ENCODE results near the gene HHAT.

The HHAT gene

GRCh38 chr1:210527091-210527490, 198.4 kb downstream of the HHAT start:
- Mint-ChIP-seq H3K27ac (no peak overlapping the region), H3K9me3 (no peaks in the 10 kb centered on the region), H3K4me1 (no peaks in the 10 kb centered on the region), H3K4me3 (no peak overlapping the region), H3K36me3 (no peaks in the 10 kb centered on the region), H3K27me3 (peaks cover 4% of the 10 kb centered on the region)
- CTCF ChIA-PET = interaction anchor here (0.7 to 1.4 kb wide), 2 partner anchors 44 to 607 kb away, joined by 3 read pairs; partner anchors contain the start of gene KCNH1
- no peak for DNase-seq

GRCh38 chr1:210531475-210532222, 202.9 kb downstream of the HHAT start:
- CTCF ChIA-PET = no interaction called here
- no peak overlapping the region for H3K4me3 Mint-ChIP-seq
- no peaks in the 10 kb centered on the region for H3K27me3 Mint-ChIP-seq
- H3K36me3 Mint-ChIP-seq = no peaks in the 10 kb centered on the region
- no peak overlapping the region for H3K27ac Mint-ChIP-seq
- no peak for DNase-seq
- no peaks in the 10 kb centered on the region for H3K4me1 Mint-ChIP-seq
- no peaks in the 10 kb centered on the region for H3K9me3 Mint-ChIP-seq

- Mint-ChIP-seq H3K36me3 (no peaks in the 10 kb centered on the region), H3K27me3 (no peaks in the 10 kb centered on the region), H3K4me3 (no peak overlapping the region), H3K4me1 (no peaks in the 10 kb centered on the region), H3K27ac (no peak overlapping the region), H3K9me3 (no peaks in the 10 kb centered on the region)
- CTCF ChIA-PET = no interaction called here
- no peak for DNase-seq
These were observed 203.5 kb downstream of the HHAT start for GRCh38 chr1:210532223-210532598.

GRCh38 chr1:210535761-210536160, 207.1 kb downstream of the HHAT start:
- CTCF ChIA-PET = no interaction called here
- Mint-ChIP-seq H3K27ac (no peak overlapping the region), H3K36me3 (no peaks in the 10 kb centered on the region), H3K27me3 (no peaks in the 10 kb centered on the region), H3K9me3 (no peaks in the 10 kb centered on the region), H3K4me3 (no peak overlapping the region), H3K4me1 (no peaks in the 10 kb centered on the region)
- no peak for DNase-seq

GRCh38 chr1:210536254-210536961, 207.7 kb downstream of the HHAT start:
- no peak for DNase-seq
- Mint-ChIP-seq H3K4me1 (no peaks in the 10 kb centered on the region), H3K4me3 (no peak overlapping the region), H3K9me3 (no peaks in the 10 kb centered on the region), H3K36me3 (no peaks in the 10 kb centered on the region), H3K27me3 (no peaks in the 10 kb centered on the region), H3K27ac (no peak overlapping the region)
- CTCF ChIA-PET = no interaction called here

- Mint-ChIP-seq H3K27ac (no peak overlapping the region), H3K9me3 (peaks cover 1% of the 10 kb centered on the region), H3K36me3 (no peaks in the 10 kb centered on the region), H3K4me1 (peaks cover 2% of the 10 kb centered on the region), H3K4me3 (no peak overlapping the region), H3K27me3 (no peaks in the 10 kb centered on the region)
- no peak for DNase-seq
- CTCF ChIA-PET = interaction anchor here (0.7 kb wide), 1 partner anchor 124 kb away, joined by 3 read pairs; no protein-coding TSS in a partner anchor
These were observed 211.6 kb downstream of the HHAT start for GRCh38 chr1:210540288-210540687.

- no peaks in the 10 kb centered on the region for H3K36me3 Mint-ChIP-seq
- no peaks in the 10 kb centered on the region for H3K27me3 Mint-ChIP-seq
- H3K4me1 Mint-ChIP-seq = peaks cover 2% of the 10 kb centered on the region
- H3K4me3 Mint-ChIP-seq = no peak overlapping the region
- H3K9me3 Mint-ChIP-seq = peaks cover 4% of the 10 kb centered on the region
- no peak for DNase-seq
- CTCF ChIA-PET = no interaction called here
- H3K27ac Mint-ChIP-seq = no peak overlapping the region
These were observed 213.1 kb downstream of the HHAT start for GRCh38 chr1:210541680-210542358.

- Mint-ChIP-seq H3K4me3 (no peak overlapping the region), H3K27me3 (no peaks in the 10 kb centered on the region), H3K36me3 (no peaks in the 10 kb centered on the region), H3K9me3 (no peaks in the 10 kb centered on the region), H3K4me1 (no peaks in the 10 kb centered on the region), H3K27ac (no peak overlapping the region)
- DNase-seq = no peak
- CTCF ChIA-PET = interaction anchor here (0.9 kb wide), 1 partner anchor 55 kb away, joined by 3 read pairs; no protein-coding TSS in a partner anchor
These were observed 223.2 kb downstream of the HHAT start for GRCh38 chr1:210551899-210552298.

- Mint-ChIP-seq H3K9me3 (no peaks in the 10 kb centered on the region), H3K4me3 (no peak overlapping the region), H3K27me3 (peaks cover 4% of the 10 kb centered on the region), H3K27ac (no peak overlapping the region), H3K36me3 (no peaks in the 10 kb centered on the region), H3K4me1 (no peaks in the 10 kb centered on the region)
- CTCF ChIA-PET = no interaction called here
- no peak for DNase-seq
These were observed 225.0 kb downstream of the HHAT start for GRCh38 chr1:210553711-210554110.

GRCh38 chr1:210554382-210554781, 225.7 kb downstream of the HHAT start:
- CTCF ChIA-PET = no interaction called here
- no peaks in the 10 kb centered on the region for H3K4me1 Mint-ChIP-seq
- H3K27ac Mint-ChIP-seq = no peak overlapping the region
- H3K4me3 Mint-ChIP-seq = no peak overlapping the region
- no peak for DNase-seq
- no peaks in the 10 kb centered on the region for H3K36me3 Mint-ChIP-seq
- no peaks in the 10 kb centered on the region for H3K9me3 Mint-ChIP-seq
- H3K27me3 Mint-ChIP-seq = peaks cover 4% of the 10 kb centered on the region

- H3K4me3 Mint-ChIP-seq = no peak overlapping the region
- CTCF ChIA-PET = no interaction called here
- no peak for DNase-seq
- no peaks in the 10 kb centered on the region for H3K4me1 Mint-ChIP-seq
- H3K27ac Mint-ChIP-seq = no peak overlapping the region
- H3K27me3 Mint-ChIP-seq = peaks cover 4% of the 10 kb centered on the region
- no peaks in the 10 kb centered on the region for H3K9me3 Mint-ChIP-seq
- no peaks in the 10 kb centered on the region for H3K36me3 Mint-ChIP-seq
These were observed 227.8 kb downstream of the HHAT start for GRCh38 chr1:210556475-210556874.

- H3K4me1 Mint-ChIP-seq = no peaks in the 10 kb centered on the region
- CTCF ChIA-PET = no interaction called here
- H3K27ac Mint-ChIP-seq = no peak overlapping the region
- peaks cover 4% of the 10 kb centered on the region for H3K27me3 Mint-ChIP-seq
- no peaks in the 10 kb centered on the region for H3K36me3 Mint-ChIP-seq
- no peak for DNase-seq
- H3K4me3 Mint-ChIP-seq = no peak overlapping the region
- no peaks in the 10 kb centered on the region for H3K9me3 Mint-ChIP-seq
These were observed 228.8 kb downstream of the HHAT start for GRCh38 chr1:210557426-210558077.

GRCh38 chr1:210558302-210558701, 229.6 kb downstream of the HHAT start:
- Mint-ChIP-seq H3K9me3 (no peaks in the 10 kb centered on the region), H3K4me1 (no peaks in the 10 kb centered on the region), H3K4me3 (no peak overlapping the region), H3K27ac (no peak overlapping the region), H3K27me3 (peaks cover 4% of the 10 kb centered on the region), H3K36me3 (no peaks in the 10 kb centered on the region)
- DNase-seq = no peak
- CTCF ChIA-PET = no interaction called here

GRCh38 chr1:210565306-210565705, 236.6 kb downstream of the HHAT start:
- H3K4me1 Mint-ChIP-seq = peaks cover 2% of the 10 kb centered on the region
- DNase-seq = no peak
- H3K27ac Mint-ChIP-seq = no peak overlapping the region
- H3K9me3 Mint-ChIP-seq = no peaks in the 10 kb centered on the region
- CTCF ChIA-PET = no interaction called here
- H3K27me3 Mint-ChIP-seq = peaks cover 4% of the 10 kb centered on the region
- no peaks in the 10 kb centered on the region for H3K36me3 Mint-ChIP-seq
- no peak overlapping the region for H3K4me3 Mint-ChIP-seq

All from activated naive CD4-positive, alpha-beta T cell treated with anti-CD3 and anti-CD28 coated beads, Interleukin-2, amount 10 ng/mL, durations not matched to agents 7 days and 5 days (primary cell).